ENCODE measurements around the gene TCTN3.
"Not testable (repeated sequence)": the region's sequence is repeated elsewhere in the genome, so short reads cannot be mapped to it uniquely, and the experiment has no call there.

TCTN3 gene

GRCh38 chr10:95688648-95689047, 5.1 kb downstream of the TCTN3 start:
- no peak for DNase-seq

- no peak for DNase-seq
Measured at GRCh38 chr10:95683966-95684365, 9.8 kb downstream of the TCTN3 start.

- DNase-seq, result no peak
Measured at GRCh38 chr10:95675403-95676116, 18.2 kb downstream of the TCTN3 start.

- DNase-seq, result no peak
Measured at GRCh38 chr10:95674643-95675042, 19.1 kb downstream of the TCTN3 start.

GRCh38 chr10:95672641-95673040, 21.1 kb downstream of the TCTN3 start:
- DNase-seq, result not testable (repeated sequence)

GRCh38 chr10:95664543-95664942, 29.2 kb downstream of the TCTN3 start:
- no peak for DNase-seq

- no peak for DNase-seq
Measured at GRCh38 chr10:95663496-95663895, 30.2 kb downstream of the TCTN3 start.

GRCh38 chr10:95661818-95662217, 31.9 kb downstream of the TCTN3 start:
- no peak for DNase-seq

- DNase-seq, result no peak
Measured at GRCh38 chr10:95660283-95660682, 33.4 kb downstream of the TCTN3 start.

- DNase-seq, result no peak
Measured at GRCh38 chr10:95657250-95657649, 36.5 kb downstream of the TCTN3 start.

- peak; percentile 63 to 78 for DNase-seq
Measured at GRCh38 chr10:95656291-95657164, 37.2 kb downstream of the TCTN3 start, which contains the start of gene ALDH18A1. ALDH18A1 (minus strand) TSS chr10:95656711; CDS start chr10:95653377, 3,334 bp downstream.

- no peak for DNase-seq
Measured at GRCh38 chr10:95655571-95656290, 38.0 kb downstream of the TCTN3 start.

- DNase-seq, result no peak
Measured at GRCh38 chr10:95653895-95654294, 39.8 kb downstream of the TCTN3 start.

GRCh38 chr10:95651346-95652060, 42.2 kb downstream of the TCTN3 start:
- peak in 1 of 2 donors; percentile 32 for DNase-seq

- DNase-seq, result no peak
Measured at GRCh38 chr10:95650232-95650631, 43.5 kb downstream of the TCTN3 start.

GRCh38 chr10:95648138-95648537, 45.6 kb downstream of the TCTN3 start:
- no peak for DNase-seq

GRCh38 chr10:95646160-95646559, 47.6 kb downstream of the TCTN3 start:
- DNase-seq, result no peak

GRCh38 chr10:95644901-95645300, 48.8 kb downstream of the TCTN3 start:
- no peak for DNase-seq

- DNase-seq, result no peak
Measured at GRCh38 chr10:95640891-95641315, 52.8 kb downstream of the TCTN3 start.

- no peak for DNase-seq
Measured at GRCh38 chr10:95637911-95638310, 55.8 kb downstream of the TCTN3 start.

GRCh38 chr10:95637140-95637539, 56.6 kb downstream of the TCTN3 start:
- no peak for DNase-seq

GRCh38 chr10:95635319-95635733, 58.4 kb downstream of the TCTN3 start:
- no peak for DNase-seq

GRCh38 chr10:95628786-95629185, 64.9 kb downstream of the TCTN3 start:
- no peak for DNase-seq

All from inflammatory macrophage treated with lipopolysaccharide for 1 hour (primary cell).